SK-N-SH treated with all-trans-retinoic acid at 6 μM for 48 hours (cell line): ENCODE data around the gene PARD3B.
A peak's percentile ranks its signal among the peaks of the same experiment; 100 is the strongest.

Experiments
- ISL1 ChIP-seq: fragments of 250-450 bp; sonication (Bioruptor Pico); IDR thresholded peaks from 2 replicates; pipeline ENCODE4 v2.1.2; 2022; ENCODE audit warnings: mild to moderate bottlenecking, moderate library complexity
- POU6F1 ChIP-seq: fragments of 250-450 bp; sonication (Bioruptor Pico); IDR thresholded peaks from 2 replicates; pipeline ENCODE4 v1.8.0; 2021; ENCODE audit warnings: low read depth, mild to moderate bottlenecking, moderate library complexity, borderline replicate concordance
- TSHZ2 ChIP-seq: fragments of 250-450 bp; sonication (Bioruptor Pico); IDR thresholded peaks from 2 replicates; pipeline ENCODE4 v1.5.0; 2020; ENCODE audit warnings: mild to moderate bottlenecking, moderate library complexity
- ZFP3 ChIP-seq: fragments of 250-450 bp; sonication (Bioruptor Pico); IDR thresholded peaks from 2 replicates; pipeline ENCODE4 v1.5.0; 2020; ENCODE audit warnings: mild to moderate bottlenecking, moderate library complexity
- ZFP30 ChIP-seq: fragments of 450-650 bp; formaldehyde crosslinking; IDR thresholded peaks from 2 replicates; pipeline ENCODE4 v1.5.0; 2022; ENCODE audit warnings: mild to moderate bottlenecking, moderate library complexity
- ZNF565 ChIP-seq: fragments of 450-650 bp; formaldehyde crosslinking; conservative IDR thresholded peaks from 2 replicates; pipeline ENCODE4 v1.5.0; 2020; ENCODE audit warnings: low read depth, mild to moderate bottlenecking, moderate library complexity
- TF ChIP-seq, protein P1 (sequence below): fragments of 250-450 bp; sonication (Bioruptor Pico); IDR thresholded peaks from 2 replicates; pipeline ENCODE4 v1.8.0; 2020; ENCODE audit warnings: mild to moderate bottlenecking, moderate library complexity, borderline replicate concordance

GRCh38 chr2:204705243-204705932 lies 160.1 kb downstream of the PARD3B start:
- TF ChIP-seq TSHZ2 (CRISPR knock-in tag) (no peak), ISL1 (CRISPR knock-in tag) (peak; percentile 49), ZFP30 (CRISPR knock-in tag) (no peak), POU6F1 (CRISPR knock-in tag) (no peak), ZNF565 (CRISPR knock-in tag) (no peak), ZFP3 (CRISPR knock-in tag) (no peak)
- TF ChIP-seq, protein P1, sequence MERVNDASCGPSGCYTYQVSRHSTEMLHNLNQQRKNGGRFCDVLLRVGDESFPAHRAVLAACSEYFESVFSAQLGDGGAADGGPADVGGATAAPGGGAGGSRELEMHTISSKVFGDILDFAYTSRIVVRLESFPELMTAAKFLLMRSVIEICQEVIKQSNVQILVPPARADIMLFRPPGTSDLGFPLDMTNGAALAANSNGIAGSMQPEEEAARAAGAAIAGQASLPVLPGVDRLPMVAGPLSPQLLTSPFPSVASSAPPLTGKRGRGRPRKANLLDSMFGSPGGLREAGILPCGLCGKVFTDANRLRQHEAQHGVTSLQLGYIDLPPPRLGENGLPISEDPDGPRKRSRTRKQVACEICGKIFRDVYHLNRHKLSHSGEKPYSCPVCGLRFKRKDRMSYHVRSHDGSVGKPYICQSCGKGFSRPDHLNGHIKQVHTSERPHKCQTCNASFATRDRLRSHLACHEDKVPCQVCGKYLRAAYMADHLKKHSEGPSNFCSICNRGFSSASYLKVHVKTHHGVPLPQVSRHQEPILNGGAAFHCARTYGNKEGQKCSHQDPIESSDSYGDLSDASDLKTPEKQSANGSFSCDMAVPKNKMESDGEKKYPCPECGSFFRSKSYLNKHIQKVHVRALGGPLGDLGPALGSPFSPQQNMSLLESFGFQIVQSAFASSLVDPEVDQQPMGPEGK (CRISPR knock-in tag), result no peak
